GM21515 (cell line): ENCODE measurements around the gene DRAP1.
A peak's percentile ranks its signal among the peaks of the same experiment; 100 is the strongest.
"Not testable (repeated sequence)": the region's sequence is repeated elsewhere in the genome, so short reads cannot be mapped to it uniquely, and the experiment has no call there.

Source experiments
- ATAC-seq: cut with Tn5 transposase; IDR thresholded peaks from one replicate; pipeline ENCODE4 v1.9.1; 2021; ENCODE audit not compliant: unreplicated experiment

The DRAP1 gene

GRCh38 chr11:65885808-65886536, 33.3 kb upstream of the DRAP1 start:
- ATAC-seq = no peak

- no peak for ATAC-seq
Observed at GRCh38 chr11:65886826-65887722, 32.2 kb upstream of the DRAP1 start.

DNA sequence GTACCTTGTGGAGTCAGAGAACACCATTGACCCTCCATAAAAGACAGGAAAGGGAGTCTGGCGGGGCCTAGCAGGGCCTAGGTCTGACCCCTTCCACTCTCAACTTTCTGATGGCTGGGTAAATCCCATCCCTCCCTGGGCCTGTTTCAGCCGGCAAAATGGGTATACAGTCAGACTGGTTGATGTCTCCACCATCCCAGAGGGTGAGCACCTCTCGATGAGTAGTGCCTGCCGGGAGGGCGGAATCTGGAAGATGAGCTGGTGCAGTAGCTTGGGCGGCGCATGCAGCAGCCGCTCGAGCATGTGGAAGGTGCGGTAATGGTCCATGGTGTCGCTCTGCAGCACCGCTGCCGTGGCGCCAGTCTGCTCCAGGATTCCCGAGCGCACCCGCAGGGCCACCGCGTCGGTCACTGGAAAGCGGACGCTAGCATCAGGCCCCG, 31.5 kb upstream of the DRAP1 start:
- no peak for ATAC-seq

GRCh38 chr11:65888163-65888814, 30.9 kb upstream of the DRAP1 start, which contains the start of gene FIBP:
Gene FIBP (minus strand): TSS chr11:65888471. CDS start chr11:65888418, 53 bp downstream.
- peak; percentile 42 for ATAC-seq

DNA sequence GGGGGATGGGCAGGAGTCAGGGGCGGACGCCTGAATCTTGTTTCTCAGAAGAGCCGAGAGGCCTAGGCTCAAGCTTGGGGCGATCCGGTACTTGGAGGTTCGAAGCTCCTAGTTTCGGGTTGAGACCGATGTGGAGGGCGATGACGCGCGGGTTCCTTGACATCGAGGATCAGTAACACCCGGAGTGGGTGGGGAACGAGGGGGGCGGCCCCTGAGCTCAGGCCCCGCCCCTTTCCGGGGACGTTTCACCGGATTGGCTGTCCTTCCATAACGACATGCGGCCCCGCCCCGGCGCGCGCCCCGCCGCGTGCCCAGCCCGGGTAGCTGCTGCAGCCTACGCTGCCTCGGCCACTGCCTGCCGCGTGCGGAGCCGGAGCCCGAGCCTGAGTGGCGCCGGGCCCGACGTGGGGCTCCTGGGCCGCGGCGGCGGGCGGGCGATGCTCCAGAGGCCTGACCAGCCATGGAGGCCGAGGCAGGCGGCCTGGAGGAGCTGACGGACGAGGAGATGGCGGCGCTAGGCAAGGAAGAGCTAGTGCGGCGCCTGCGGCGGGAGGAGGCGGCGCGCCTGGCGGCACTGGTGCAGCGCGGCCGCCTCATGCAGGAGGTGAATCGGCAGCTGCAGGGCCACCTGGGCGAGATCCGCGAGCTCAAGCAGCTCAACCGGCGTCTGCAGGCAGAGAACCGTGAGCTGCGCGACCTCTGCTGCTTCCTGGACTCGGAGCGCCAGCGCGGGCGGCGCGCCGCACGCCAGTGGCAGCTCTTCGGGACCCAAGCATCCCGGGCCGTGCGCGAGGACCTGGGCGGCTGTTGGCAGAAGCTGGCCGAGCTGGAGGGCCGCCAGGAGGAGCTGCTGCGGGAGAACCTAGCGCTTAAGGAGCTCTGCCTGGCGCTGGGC, 28.7 kb upstream of the DRAP1 start, which contains the start of gene CCDC85B:
TSS of gene CCDC85B (plus strand) at position 350 of the 895 bp plus-strand sequence. CDS start at position 461, 111 bp downstream.
- ATAC-seq = peak; percentile 43

- ATAC-seq = no peak
Observed at GRCh38 chr11:65891219-65892136, 27.7 kb upstream of the DRAP1 start.

GRCh38 chr11:65892137-65892540, 27.1 kb upstream of the DRAP1 start:
- ATAC-seq = not testable (repeated sequence)

DNA sequence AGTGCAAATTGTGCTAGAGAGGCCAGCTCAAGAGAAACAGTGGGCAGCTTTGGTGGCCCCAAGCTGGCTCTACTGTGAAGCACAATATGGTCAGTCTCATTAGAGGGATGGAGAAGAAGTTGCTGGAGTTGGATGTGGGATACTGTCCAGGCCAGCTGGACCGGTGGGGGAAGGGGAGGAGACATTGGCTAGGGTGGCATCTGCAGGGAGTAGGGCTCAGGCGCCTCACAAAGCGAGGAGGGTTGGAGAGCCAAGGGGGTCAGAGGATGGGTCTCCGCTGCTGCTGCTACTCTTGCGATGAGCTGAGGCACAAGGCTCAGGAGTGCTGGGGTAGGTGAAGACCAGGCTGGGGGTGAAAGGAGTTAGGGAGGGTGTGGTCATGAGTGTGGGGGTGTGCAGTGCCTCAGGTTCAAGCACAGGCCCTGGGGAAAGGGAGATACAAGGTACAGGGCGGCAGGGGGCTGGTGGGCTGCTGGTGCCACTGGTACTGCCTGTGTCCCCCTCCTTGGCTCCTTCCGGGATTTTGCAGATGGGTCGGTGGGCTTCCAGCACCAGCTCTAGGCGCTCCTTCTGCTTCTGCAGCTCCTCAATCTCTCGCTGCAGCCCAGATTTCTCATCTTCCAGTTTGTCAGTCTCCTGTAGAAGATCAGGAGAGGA, 26.4 kb upstream of the DRAP1 start:
- no peak for ATAC-seq

GRCh38 chr11:65894034-65894591, 25.1 kb upstream of the DRAP1 start:
- ATAC-seq = no peak

DNA sequence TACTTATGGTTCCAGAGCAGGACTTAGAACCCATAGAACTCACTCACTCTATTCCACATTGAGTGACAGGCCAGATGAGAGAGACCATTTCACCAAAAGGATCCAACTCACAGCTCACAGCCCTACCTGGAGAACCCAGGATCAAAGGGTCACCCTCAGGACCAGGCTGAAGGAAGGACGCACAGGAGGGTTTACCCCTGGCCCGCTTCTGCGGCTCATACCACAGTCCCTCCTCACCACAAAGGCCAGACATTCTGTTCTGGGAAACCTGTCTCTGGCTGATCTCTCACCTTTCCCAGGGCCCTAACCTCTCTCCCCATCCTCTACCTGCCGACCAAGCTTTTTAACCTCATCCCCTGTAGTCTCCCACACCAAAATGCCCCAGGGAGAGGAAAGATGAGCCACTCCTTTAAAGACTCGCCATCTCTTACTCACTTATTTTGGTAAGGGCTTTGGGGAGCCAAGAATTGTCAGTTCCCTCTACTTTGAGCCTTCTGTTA, 23.7 kb upstream of the DRAP1 start:
- no peak for ATAC-seq

DNA sequence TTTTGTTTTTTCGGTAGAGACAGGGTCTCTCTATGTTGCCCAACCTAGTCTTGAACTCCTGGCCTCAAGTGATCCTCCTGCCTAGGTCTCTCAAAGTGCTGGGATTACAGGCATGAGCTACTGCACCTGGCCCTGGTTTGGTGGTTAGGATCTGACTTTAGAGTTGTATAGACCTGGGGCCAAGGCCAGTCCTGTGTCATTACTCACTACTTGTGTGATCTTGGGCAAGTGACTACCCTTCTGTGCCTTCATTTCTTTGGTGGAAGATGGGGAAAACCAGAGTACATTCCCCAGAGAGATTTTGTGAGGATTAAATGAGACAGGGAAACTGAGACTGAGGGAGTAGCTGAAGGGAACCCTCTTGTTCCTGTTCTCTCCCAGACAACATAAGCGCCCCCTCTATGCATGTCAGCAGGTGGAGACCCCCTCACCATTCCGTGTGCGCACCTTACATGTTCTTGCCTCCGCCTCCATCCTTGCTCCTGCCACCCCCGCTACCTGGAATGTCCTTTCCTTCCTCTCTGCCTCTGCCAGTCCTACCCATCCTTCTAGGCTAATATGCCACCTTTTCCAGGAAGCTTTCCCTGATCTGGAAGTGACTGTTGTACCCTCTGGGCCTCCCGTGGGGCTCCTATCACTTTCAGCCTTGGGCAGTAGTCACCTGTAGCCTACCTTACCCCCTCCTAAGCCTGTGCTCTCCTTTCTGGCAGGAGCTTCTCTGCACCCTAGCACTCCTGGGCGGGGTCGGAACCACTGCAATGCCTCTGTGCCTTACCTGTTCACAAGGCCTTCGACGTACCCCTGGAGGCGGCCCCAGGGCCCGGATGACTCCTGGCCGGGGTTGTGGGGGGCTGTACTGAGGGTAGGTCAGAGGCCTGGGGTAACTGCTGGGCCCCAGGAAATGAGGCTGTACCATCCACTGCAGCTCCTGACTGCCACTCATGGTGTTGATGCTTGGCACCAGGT, 22.9 kb upstream of the DRAP1 start:
- ATAC-seq = no peak

GRCh38 chr11:65897020-65897471, 22.2 kb upstream of the DRAP1 start:
- no peak for ATAC-seq

DNA sequence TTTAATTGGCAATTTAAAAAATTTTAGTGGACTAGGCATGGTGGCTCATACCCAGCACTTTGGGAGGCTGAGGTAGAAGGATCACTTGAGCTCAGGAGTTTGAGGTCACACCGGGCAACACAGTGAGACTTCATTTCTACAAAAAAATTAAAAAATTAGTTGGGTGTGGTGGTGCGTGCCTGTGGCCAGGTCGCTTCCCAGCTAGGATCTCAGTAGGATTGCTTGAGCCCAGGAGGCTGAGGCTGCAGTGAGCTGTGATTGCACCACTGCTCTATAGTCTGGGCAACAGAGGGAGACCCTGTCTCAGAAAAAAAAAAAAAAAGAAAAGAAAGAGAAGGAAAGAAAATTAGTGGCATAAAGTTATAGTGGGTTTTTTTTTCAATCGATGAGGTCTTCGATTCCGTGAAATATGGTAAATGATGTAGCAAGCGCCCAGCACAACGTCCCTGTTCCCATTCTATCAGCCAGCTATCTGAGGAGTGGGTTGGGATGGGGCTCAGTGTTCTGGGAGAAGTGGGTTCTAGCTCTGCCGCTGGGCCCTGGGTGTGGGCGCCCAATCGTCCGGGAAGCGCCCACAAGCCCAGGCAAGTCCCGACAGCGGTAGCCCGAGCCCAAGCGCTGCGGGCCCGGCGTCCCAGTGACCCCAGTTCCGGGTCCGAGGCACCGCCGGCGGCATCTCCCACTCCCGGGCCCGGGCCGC, 20.4 kb upstream of the DRAP1 start:
- no peak for ATAC-seq

- no peak for ATAC-seq
Observed at GRCh38 chr11:65899356-65900124, 19.7 kb upstream of the DRAP1 start.

- peak; percentile 72 for ATAC-seq
Observed at GRCh38 chr11:65900125-65900898, 18.9 kb upstream of the DRAP1 start, which contains the start of gene FOSL1. Gene FOSL1 (minus strand): TSS chr11:65900388. CDS start chr11:65900339, 49 bp downstream.
